Endothelial cell (in vitro differentiated cells): ENCODE data around the gene GAB1. TPM values are rescaled to one million over a fixed set of nuclear protein-coding genes. Genes with fewer than 3 reads are reported as not detected.

Experiments used
- DNase-seq: peaks from one replicate; pipeline ENCODE4 v3.0.0; 2021; ENCODE audit warnings: low spot score
- H3K27ac Mint-ChIP-seq: one replicate; pipeline ENCODE4 v1.8.0; 2021; ENCODE audit warnings: mixed read lengths, inconsistent platforms; ENCODE audit not compliant: unreplicated experiment
- H3K27me3 Mint-ChIP-seq: one replicate; pipeline ENCODE4 v1.8.0; 2021; ENCODE audit warnings: mild to moderate bottlenecking, moderate library complexity, mixed read lengths, inconsistent platforms; ENCODE audit not compliant: unreplicated experiment
- H3K36me3 Mint-ChIP-seq: one replicate; pipeline ENCODE4 v1.8.0; 2021; ENCODE audit warnings: mild to moderate bottlenecking, low read depth, mixed read lengths, inconsistent platforms; ENCODE audit not compliant: unreplicated experiment
- H3K4me1 Mint-ChIP-seq: one replicate; pipeline ENCODE4 v1.8.0; 2021; ENCODE audit warnings: mild to moderate bottlenecking, mixed read lengths, inconsistent platforms; ENCODE audit not compliant: unreplicated experiment
- H3K4me3 Mint-ChIP-seq: one replicate; pipeline ENCODE4 v1.8.0; 2021; ENCODE audit warnings: mild to moderate bottlenecking, mixed read lengths, inconsistent platforms; ENCODE audit not compliant: unreplicated experiment
- H3K9me3 Mint-ChIP-seq: one replicate; pipeline ENCODE4 v1.8.0; 2021; ENCODE audit warnings: mixed read lengths, inconsistent platforms; ENCODE audit not compliant: unreplicated experiment
- total RNA-seq: library from RNA; stranded (reverse); fragmentation: NEBNext Ultra II Directional; extraction: Animal tissue kit (Norgen Biotek cat#: 25700); gene quantifications from one replicate; pipeline ENCODE4 v1.2.1, GENCODE V29; 2021; ENCODE audit not compliant: unreplicated experiment
- TF ChIP-seq, protein P1 (sequence below): fragments of 200-600 bp; sonication (generic); IDR thresholded peaks from one replicate; pipeline ENCODE4 v1.5.0; 2021; ENCODE audit warnings: antibody characterized with exemption; ENCODE audit not compliant: unreplicated experiment

The GAB1 gene
- total RNA-seq, 1 donor from 2014 or later, result 51.8 TPM

DNA sequence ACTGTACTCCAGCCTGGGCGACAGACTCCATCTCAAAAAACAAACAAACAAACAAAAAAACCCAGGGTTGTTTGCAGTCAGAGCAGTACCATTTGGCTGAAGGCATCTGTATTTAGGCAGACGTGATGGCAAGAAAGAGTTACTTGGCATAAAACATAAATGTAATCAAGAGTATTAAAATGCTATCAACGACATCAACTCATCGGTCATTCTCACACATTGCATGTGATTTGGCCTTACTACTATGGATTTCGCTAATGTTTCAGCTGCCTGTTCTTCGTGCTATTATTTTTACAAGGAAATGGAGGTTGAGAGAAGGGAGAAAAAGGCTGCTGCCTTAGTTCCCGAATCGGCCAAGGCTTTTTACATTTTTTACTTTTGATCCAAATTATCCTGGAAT lies 161.3 kb downstream of the GAB1 start:
- TF ChIP-seq, protein P1, sequence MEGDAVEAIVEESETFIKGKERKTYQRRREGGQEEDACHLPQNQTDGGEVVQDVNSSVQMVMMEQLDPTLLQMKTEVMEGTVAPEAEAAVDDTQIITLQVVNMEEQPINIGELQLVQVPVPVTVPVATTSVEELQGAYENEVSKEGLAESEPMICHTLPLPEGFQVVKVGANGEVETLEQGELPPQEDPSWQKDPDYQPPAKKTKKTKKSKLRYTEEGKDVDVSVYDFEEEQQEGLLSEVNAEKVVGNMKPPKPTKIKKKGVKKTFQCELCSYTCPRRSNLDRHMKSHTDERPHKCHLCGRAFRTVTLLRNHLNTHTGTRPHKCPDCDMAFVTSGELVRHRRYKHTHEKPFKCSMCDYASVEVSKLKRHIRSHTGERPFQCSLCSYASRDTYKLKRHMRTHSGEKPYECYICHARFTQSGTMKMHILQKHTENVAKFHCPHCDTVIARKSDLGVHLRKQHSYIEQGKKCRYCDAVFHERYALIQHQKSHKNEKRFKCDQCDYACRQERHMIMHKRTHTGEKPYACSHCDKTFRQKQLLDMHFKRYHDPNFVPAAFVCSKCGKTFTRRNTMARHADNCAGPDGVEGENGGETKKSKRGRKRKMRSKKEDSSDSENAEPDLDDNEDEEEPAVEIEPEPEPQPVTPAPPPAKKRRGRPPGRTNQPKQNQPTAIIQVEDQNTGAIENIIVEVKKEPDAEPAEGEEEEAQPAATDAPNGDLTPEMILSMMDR, result no peak
- H3K9me3 Mint-ChIP-seq, result no peaks in the 10 kb centered on the region

DNA sequence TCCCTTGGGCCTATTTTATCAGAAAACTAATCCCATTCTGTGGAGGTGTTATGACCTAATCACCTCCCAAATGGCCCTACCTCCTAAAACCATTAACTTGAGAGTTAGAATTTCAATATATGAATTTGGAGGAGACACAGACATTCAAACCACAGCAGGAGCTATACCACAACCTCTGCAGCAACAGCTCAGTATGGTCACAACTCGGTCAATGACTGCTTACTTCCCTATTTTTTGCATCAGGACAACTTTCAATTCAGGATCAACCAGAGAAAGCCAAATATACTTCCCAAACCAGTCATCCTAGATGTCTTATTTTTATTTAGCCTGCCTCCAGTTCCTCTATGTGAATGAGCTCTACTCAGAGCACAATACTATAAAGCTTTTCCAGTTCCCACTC lies 165.6 kb downstream of the GAB1 start:
- H3K4me1 Mint-ChIP-seq, result no peaks in the 10 kb centered on the region
- TF ChIP-seq, protein P1, result no peak
- no peak for DNase-seq
- H3K36me3 Mint-ChIP-seq, result no peaks in the 10 kb centered on the region
- no peaks in the 10 kb centered on the region for H3K9me3 Mint-ChIP-seq
- H3K27ac Mint-ChIP-seq, result no peak overlapping the region
- H3K4me3 Mint-ChIP-seq, result no peak overlapping the region
- peaks cover 2% of the 10 kb centered on the region for H3K27me3 Mint-ChIP-seq

More for the DNA sequence above, 161.3 kb downstream of the GAB1 start:
- no peak for DNase-seq
- Mint-ChIP-seq H3K27me3 (no peaks in the 10 kb centered on the region), H3K4me3 (no peak overlapping the region), H3K36me3 (no peaks in the 10 kb centered on the region), H3K27ac (no peak overlapping the region), H3K4me1 (no peaks in the 10 kb centered on the region)

DNA sequence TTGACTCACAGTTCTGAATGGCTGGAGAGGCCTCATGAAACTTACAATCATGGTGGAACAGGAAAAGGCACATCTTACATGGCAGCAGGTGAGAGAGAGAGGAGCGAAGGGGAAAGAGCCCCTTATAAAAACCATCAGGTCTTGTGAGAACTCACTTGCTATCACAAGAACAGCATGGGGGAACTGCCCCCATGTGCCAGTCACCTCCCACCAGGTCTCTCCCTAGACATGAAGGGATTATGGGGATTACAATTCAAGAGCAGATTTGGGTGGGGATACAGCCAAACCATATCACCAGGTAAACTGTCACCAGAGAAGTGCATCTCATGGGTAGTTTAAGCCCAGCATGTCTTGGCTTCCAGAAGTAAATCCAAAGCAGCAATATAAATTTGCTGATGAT lies 169.4 kb downstream of the GAB1 start:
- H3K4me3 Mint-ChIP-seq, result no peak overlapping the region
- H3K27me3 Mint-ChIP-seq, result peaks cover 2% of the 10 kb centered on the region
- no peaks in the 10 kb centered on the region for H3K36me3 Mint-ChIP-seq
- H3K9me3 Mint-ChIP-seq, result no peaks in the 10 kb centered on the region
- no peaks in the 10 kb centered on the region for H3K4me1 Mint-ChIP-seq
- TF ChIP-seq, protein P1, result no peak
- H3K27ac Mint-ChIP-seq, result no peak overlapping the region
- DNase-seq, result no peak

DNA sequence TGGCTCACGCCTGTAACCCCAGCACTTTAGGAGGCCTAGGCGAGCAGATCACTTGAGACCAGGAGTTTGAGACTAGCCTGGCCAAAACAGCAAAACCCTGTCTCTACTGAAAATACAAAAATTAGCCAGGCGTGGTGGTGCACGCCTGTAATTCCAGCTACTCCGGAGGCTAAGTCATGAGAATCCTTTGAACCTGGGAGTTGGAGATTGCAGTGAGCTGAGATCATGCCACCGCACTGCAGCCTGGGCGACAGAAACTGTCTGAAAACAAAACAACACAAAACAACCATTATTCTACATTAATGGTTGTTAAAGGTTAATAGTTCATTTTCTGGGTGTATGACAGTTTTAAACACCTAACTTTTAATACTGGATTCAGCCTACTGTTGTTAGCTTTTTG lies 175.2 kb downstream of the GAB1 start:
- no peak for DNase-seq
- H3K27me3 Mint-ChIP-seq, result peaks cover 3% of the 10 kb centered on the region
- no peak overlapping the region for H3K4me3 Mint-ChIP-seq
- peaks cover 6% of the 10 kb centered on the region for H3K36me3 Mint-ChIP-seq
- TF ChIP-seq, protein P1, result no peak
- H3K4me1 Mint-ChIP-seq, result peaks cover 13% of the 10 kb centered on the region
- H3K9me3 Mint-ChIP-seq, result no peaks in the 10 kb centered on the region
- H3K27ac Mint-ChIP-seq, result no peak overlapping the region

- Mint-ChIP-seq H3K4me1 (peaks cover 15% of the 10 kb centered on the region), H3K36me3 (peaks cover 12% of the 10 kb centered on the region), H3K4me3 (peak overlapping the region; percentile 97), H3K9me3 (no peaks in the 10 kb centered on the region), H3K27me3 (peaks cover 3% of the 10 kb centered on the region), H3K27ac (peak overlapping the region; percentile 95)
- DNase-seq, result no peak
- TF ChIP-seq, protein P1, result no peak
Observed at GRCh38 chr4:143512978-143513313, 176.3 kb downstream of the GAB1 start.
